Neutrophil (primary cell): Measurements from ENCODE around the gene SLC2A10.
A peak's percentile ranks its signal among the peaks of the same experiment; 100 is the strongest.

Experiments used
- H3K27ac ChIP-seq: fragments of 200-600 bp; sonication (generic); 2 replicates; pipeline ENCODE4 v1.5.1; 2016; ENCODE audit warnings: mild to moderate bottlenecking, moderate library complexity
- H3K27me3 ChIP-seq: fragments of 200-600 bp; sonication (generic); 2 replicates; pipeline ENCODE4 v1.6.0; 2016; ENCODE audit warnings: mild to moderate bottlenecking
- H3K36me3 ChIP-seq: fragments of 200-600 bp; sonication (generic); 2 replicates; pipeline ENCODE4 v1.5.1; 2017
- H3K4me1 ChIP-seq, 2 experiments: fragments of 200-600 bp in 1 of 2; sonication (generic) in 1 of 2; 1 replicate in 1 of 2; 2 replicates in 1 of 2; pipeline versions ENCODE4 v1.5.1 to v1.6.1; 2013 to 2016; ENCODE audit warnings: low read depth in 1 of 2, low read length in 1 of 2, mild to moderate bottlenecking in 1 of 2, moderate library complexity in 1 of 2; ENCODE audit not compliant: control insufficient read depth in 1 of 2, insufficient read depth in 1 of 2
- H3K4me3 ChIP-seq, 2 experiments: fragments of 200-600 bp in 1 of 2; sonication (generic) in 1 of 2; 1 replicate in 1 of 2; 2 replicates in 1 of 2; pipeline ENCODE4 v1.5.1; 2013 to 2016; ENCODE audit warnings: low read depth in 1 of 2, low read length in 1 of 2, mild to moderate bottlenecking in 1 of 2, moderate library complexity in 1 of 2
- H3K9me3 ChIP-seq: fragments of 200-600 bp; sonication (generic); 2 replicates; pipeline ENCODE4 v1.5.1; 2016
- TF ChIP-seq, protein P1 (sequence below): fragments of 200-600 bp; sonication (generic); IDR thresholded peaks from 2 replicates; pipeline ENCODE4 v1.5.1; 2016; ENCODE audit warnings: antibody characterized with exemption

SLC2A10 gene

GRCh38 chr20:46690219-46691106 is 19.0 kb upstream of the SLC2A10 start:
- TF ChIP-seq, protein P1, sequence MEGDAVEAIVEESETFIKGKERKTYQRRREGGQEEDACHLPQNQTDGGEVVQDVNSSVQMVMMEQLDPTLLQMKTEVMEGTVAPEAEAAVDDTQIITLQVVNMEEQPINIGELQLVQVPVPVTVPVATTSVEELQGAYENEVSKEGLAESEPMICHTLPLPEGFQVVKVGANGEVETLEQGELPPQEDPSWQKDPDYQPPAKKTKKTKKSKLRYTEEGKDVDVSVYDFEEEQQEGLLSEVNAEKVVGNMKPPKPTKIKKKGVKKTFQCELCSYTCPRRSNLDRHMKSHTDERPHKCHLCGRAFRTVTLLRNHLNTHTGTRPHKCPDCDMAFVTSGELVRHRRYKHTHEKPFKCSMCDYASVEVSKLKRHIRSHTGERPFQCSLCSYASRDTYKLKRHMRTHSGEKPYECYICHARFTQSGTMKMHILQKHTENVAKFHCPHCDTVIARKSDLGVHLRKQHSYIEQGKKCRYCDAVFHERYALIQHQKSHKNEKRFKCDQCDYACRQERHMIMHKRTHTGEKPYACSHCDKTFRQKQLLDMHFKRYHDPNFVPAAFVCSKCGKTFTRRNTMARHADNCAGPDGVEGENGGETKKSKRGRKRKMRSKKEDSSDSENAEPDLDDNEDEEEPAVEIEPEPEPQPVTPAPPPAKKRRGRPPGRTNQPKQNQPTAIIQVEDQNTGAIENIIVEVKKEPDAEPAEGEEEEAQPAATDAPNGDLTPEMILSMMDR, result no peak
- H3K9me3 ChIP-seq, result no peaks in the 10 kb centered on the region
- no peaks in the 10 kb centered on the region for H3K36me3 ChIP-seq
- H3K4me1 ChIP-seq, result peaks cover 20 to 38% of the 10 kb centered on the region in 2 experiments
- H3K27ac ChIP-seq, result no peak overlapping the region
- H3K27me3 ChIP-seq, result no peaks in the 10 kb centered on the region
- H3K4me3 ChIP-seq, result peak overlapping the region in 1 of 2 experiments; percentile 75

DNA sequence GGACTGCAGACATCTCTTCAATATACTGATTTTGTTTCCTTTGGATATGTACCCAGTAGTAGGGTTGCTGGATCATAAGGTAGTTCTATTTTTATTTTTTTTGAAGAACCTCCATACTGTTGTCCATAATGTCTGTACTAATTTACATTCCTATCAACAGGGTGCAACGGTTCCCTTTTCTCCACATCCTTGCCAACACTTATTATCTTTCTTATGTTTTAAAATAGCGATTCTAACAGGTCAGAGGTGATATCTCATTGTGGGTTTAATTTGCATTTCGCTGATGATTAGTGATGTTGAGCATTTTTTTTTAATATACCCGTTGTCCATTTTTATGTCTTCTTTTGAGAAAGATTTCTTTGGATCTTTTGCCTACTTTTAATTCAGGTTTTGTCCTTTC is 18.3 kb upstream of the SLC2A10 start:
- Histone ChIP-seq H3K4me1 (peaks cover 20 to 38% of the 10 kb centered on the region in 2 experiments), H3K9me3 (no peaks in the 10 kb centered on the region), H3K27me3 (no peaks in the 10 kb centered on the region), H3K27ac (no peak overlapping the region), H3K4me3 (no peak overlapping the region), H3K36me3 (no peaks in the 10 kb centered on the region)
- TF ChIP-seq, protein P1, result no peak

DNA sequence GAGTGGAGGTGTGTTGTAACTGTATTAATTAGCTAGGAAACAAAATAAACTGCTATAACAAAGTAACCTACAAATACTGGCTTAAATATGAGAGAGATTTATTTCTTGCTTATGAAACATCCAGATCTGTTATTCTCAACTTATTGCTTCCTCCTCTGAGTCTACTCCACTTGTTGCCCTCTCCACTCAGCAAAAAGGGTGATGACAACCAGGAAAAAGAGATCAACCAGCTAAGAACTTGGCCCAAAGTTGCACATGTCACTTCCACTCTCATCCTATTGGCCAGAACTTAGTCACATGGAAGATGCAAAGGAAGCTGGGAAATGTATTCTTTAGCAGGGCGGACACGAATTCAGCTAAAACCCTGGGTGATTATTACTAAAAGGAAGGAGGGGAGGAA is 15.0 kb upstream of the SLC2A10 start:
- Histone ChIP-seq H3K27ac (peak overlapping the region; percentile 23), H3K27me3 (no peaks in the 10 kb centered on the region), H3K36me3 (no peaks in the 10 kb centered on the region), H3K4me3 (no peak overlapping the region), H3K4me1 (peaks cover 6 to 21% of the 10 kb centered on the region in 2 experiments), H3K9me3 (no peaks in the 10 kb centered on the region)
- TF ChIP-seq, protein P1, result no peak

- TF ChIP-seq, protein P1, result no peak
- no peaks in the 10 kb centered on the region for H3K27me3 ChIP-seq
- no peak overlapping the region for H3K27ac ChIP-seq
- H3K9me3 ChIP-seq, result no peaks in the 10 kb centered on the region
- H3K36me3 ChIP-seq, result no peaks in the 10 kb centered on the region
- H3K4me1 ChIP-seq, result peaks cover 3 to 8% of the 10 kb centered on the region in 2 experiments
- H3K4me3 ChIP-seq, result no peak overlapping the region
Observed at GRCh38 chr20:46695892-46696291, 13.6 kb upstream of the SLC2A10 start.

- no peak overlapping the region for H3K4me3 ChIP-seq
- no peaks in the 10 kb centered on the region for H3K9me3 ChIP-seq
- no peaks in the 10 kb centered on the region for H3K36me3 ChIP-seq
- H3K27me3 ChIP-seq, result no peaks in the 10 kb centered on the region
- peaks cover 3 to 7% of the 10 kb centered on the region in 2 experiments for H3K4me1 ChIP-seq
- TF ChIP-seq, protein P1, result no peak
- no peak overlapping the region for H3K27ac ChIP-seq
Observed at GRCh38 chr20:46696791-46697279, 12.6 kb upstream of the SLC2A10 start.
